GM19099 (cell line): ENCODE measurements around the gene ASCC2.

Experiments
- POLR2A ChIP-seq: IDR thresholded peaks from 3 replicates; pipeline ENCODE4 v1.6.1; 2011; ENCODE audit warnings: low read depth; ENCODE audit not compliant: insufficient read length; ENCODE audit errors: extremely low read depth

The ASCC2 gene

DNA sequence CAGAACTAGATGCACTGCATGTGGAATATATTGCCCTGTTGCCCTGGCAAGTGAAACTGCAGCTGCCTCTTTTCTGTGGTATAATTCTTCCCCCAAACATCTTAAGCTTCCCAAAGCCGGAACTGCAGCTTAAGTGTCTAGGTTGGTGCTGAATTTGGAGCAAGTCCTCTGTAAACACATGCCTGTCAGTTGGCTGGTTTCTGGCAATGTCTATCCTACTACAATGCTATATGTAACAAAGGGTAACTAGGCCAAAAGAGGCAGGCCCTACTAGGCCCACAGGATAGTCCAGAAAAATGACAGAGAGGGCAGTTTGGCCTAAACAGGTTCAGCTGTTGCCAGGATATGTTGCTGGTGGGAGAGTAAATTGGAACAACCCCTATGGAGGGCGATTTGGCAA lies 27.9 kb downstream of the ASCC2 start:
- TF ChIP-seq POLR2A, result no peak

DNA sequence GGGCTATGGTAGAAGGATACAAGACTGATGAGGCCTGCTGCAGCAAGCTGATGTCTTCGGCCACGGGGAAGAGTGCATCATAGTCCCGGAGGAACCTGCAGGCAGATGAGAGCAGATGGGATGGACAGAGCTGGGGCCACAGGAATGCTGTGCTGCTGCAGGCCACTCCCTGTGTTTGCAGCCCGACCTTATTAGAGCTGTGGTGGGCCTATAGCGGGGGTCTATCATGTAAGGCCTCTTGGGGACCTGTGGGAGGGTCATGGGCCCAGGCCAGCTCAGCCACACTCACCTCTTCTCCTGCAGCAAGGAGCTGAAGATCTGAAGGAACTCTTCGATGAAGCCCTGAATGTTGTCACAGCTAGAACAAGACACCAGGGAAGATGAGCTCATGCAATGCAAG lies 31.9 kb downstream of the ASCC2 start:
- no peak for TF ChIP-seq POLR2A

DNA sequence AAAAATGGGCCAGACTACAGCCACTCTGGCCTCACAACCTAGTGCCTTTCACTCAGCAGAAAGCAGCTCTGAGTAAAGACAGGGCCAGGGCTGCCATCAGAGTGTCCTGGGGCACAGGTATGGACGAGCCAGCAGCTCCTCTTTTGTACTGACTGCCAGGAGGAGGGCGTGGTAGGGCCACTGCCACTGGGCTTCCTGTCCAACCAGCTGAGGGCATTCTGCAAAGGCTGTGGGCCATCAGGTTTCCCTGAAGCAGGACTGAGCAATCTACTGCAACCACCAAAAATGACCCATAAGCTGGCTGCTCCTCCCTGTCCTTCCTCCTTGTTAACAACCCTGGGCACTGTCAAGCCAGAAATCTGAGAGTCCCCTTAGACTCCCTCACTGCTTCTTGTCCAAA lies 33.1 kb downstream of the ASCC2 start:
- TF ChIP-seq POLR2A, result no peak

DNA sequence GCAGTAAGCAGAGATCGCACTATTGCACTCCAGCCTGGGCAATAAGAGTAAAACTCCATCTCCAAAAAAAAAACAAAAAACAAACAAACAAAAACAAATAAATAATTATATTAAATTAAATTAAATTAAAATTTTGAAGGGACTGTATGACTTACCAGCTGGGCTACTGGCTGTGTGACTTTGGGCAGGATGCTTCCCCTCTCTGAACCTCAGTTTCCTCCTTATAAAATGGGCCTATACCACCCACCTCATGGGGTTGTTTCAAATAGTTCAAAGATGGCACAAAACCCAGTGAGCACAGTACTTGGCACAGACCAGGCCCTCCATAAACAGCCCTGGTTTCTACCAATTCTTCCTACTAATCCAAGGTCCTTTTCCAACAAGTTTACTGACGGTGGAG lies 34.9 kb downstream of the ASCC2 start:
- TF ChIP-seq POLR2A, result no peak

DNA sequence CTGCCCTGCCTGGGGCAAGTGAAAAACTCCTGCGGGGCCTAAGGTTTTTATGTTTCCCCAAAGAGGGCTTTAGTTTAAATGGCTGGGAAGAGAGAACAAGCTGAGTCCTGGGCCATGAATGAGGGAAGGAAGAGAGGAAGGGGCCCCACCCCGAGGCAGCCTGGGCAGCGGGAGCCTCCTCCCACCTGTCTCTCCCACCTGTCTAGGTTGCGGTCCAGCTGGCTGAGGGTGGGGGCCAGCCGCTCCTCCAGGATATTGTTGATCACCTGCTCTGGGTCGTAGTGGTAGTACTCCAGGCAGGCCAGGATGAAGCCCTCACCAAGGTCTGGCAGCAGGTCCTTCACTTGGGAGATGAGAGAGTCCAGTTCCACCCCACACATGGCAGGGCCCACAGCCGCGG lies 36.3 kb downstream of the ASCC2 start:
- no peak for TF ChIP-seq POLR2A

DNA sequence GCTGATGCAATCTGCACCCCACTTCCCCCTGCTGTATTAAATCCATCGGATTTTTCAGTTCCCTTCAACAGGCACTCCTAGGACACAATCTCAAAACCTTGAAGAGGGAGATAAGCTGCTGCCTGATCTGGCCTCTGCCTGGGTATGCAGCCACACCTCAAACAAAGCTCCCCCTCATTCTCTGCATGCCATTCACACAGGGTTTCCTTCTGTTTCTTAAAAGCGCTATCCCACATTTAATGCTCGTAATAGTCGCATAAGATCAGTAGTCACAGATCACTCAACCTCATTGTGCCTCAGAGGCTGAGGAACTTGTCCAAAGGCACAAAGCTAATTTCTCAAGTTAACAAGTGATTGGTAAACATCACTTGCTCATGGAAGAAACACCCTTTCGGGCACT lies 36.9 kb downstream of the ASCC2 start:
- no peak for TF ChIP-seq POLR2A

DNA sequence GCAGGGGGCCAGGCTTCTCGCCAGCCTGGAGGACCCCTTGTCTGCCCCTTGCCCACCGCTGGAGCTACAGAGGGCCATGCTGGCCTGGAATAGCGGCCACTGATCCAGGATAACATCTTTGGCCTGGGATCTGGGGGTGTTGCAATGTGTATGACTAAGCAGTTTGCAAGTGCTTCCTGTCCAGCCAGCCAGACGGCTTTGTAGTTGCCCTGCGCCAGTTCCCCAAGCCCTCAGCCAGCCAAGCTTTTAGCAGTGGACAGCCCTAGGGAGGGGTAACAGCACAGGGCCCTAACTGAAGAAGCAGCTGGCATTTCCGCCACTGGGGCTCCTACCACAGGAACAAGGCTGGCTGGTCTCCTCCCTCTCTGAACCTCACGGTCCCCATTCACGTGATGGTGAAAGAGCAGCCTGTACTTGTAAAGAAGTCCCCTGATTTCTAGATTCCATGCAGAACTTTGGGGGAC lies 38.8 kb downstream of the ASCC2 start:
- TF ChIP-seq POLR2A, result no peak

DNA sequence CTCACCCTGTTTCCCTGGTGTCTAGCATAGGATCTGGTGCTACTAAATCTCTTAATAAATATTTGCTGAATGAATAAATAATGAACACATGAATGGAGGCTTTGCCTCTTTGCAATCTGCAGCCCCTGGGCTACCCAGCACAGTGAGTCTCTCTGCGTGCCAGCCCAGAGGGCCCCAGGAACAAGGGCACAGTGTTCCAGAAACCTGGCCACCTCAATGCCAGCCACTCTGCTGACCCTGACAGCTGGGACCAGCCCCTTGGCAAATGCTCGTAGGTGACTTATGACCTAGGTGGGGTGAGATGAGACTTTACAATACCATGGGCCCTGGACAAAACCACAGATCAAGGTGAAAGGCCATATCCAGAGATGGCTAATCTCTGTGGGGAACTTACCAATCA lies 39.3 kb downstream of the ASCC2 start:
- TF ChIP-seq POLR2A, result no peak

DNA sequence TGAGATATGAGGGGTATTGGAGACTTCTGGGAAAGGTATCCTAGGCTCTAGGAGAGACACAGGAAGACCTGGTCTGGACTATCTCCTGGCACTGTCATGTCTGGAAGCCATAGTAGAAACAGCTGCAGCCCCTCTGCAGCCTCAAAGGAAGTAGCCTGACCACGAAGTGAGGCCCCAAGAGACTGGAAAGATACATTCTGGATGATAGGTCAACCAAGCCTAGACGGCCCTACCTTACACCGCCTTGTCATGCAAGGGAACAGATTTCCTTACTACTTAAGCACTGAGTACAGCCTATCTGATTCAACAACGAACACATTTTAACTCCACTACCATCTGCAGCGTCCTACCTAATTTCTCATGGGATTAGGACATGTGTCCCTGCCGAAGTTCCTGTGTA lies 39.8 kb downstream of the ASCC2 start:
- no peak for TF ChIP-seq POLR2A

DNA sequence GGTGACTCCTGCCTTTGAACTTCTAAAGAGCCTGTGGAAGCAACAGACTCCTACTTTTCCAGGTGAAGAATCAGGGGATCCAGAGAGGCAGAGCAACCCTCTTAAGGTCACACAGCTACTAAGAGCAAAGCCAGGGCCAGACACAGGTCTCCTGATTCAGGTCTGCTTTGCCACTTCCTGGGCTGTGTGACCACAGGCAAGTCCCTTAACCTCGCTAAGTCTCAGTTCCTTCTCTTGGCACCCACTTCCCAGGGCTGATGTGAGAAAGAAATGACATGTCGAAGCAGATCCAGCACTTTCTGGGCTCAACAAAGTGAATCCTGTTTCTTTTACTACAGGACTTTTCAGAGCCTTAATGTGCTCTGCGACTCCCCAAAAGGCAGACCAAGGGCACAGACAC lies 40.7 kb downstream of the ASCC2 start:
- TF ChIP-seq POLR2A, result no peak

DNA sequence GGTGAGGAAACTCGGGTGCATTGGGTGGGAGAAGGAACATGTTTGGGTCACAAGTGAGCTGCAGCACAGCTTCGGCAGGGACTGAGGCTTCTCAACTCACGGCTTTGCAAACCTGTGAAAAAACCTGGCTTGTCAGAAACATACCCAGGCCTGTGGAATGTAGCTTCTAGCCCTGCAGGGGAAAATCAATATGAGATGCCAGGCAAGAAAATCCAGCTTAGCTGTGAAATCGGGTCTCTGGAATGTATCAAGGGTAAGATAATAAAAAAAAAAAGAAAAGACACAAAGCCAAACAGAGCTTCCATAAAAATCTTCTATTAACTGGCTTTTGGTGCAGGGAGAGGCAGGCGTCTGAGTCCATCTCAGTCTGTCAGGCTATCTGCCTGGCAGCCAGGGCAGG lies 42.4 kb downstream of the ASCC2 start:
- TF ChIP-seq POLR2A, result no peak

DNA sequence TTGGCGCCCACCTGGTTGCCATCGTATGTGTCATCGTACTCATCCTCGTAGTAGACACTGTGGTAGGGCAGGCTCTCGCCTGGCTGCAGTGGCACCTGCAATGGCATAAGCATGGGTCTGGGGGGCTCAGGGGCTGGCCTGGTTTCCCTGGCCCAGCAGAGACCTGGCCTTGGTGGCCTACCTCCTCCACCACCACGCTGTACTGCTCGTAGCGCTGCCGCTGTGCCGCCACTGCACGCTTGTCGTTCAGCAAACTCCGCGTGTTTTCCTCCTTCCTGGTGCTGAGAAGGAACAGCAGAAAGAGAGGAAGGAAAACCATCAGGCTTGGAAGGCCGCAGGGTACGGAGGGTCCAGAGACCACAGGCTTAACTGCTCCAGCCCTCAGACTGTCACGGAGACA lies 44.7 kb downstream of the ASCC2 start:
- no peak for TF ChIP-seq POLR2A

DNA sequence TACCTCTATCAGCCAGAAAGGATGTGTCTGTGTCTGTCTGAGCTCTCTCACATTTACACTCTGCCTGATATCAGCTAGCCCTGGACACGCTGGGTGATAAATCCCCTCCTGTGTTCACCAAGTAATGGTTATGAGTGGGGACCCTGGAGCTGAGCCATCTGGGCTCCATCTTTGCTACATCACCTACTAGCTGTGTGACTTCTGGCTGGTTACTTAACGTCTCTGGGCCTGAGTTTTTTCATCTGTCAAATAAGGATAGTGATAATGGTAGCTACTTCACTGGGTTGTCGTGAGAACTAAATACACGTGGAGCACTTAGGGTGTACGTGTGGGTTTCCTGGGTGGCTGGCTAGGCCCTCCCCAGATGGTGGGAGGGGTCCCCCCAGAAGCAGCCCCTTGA lies 48.0 kb downstream of the ASCC2 start:
- TF ChIP-seq POLR2A, result no peak

DNA sequence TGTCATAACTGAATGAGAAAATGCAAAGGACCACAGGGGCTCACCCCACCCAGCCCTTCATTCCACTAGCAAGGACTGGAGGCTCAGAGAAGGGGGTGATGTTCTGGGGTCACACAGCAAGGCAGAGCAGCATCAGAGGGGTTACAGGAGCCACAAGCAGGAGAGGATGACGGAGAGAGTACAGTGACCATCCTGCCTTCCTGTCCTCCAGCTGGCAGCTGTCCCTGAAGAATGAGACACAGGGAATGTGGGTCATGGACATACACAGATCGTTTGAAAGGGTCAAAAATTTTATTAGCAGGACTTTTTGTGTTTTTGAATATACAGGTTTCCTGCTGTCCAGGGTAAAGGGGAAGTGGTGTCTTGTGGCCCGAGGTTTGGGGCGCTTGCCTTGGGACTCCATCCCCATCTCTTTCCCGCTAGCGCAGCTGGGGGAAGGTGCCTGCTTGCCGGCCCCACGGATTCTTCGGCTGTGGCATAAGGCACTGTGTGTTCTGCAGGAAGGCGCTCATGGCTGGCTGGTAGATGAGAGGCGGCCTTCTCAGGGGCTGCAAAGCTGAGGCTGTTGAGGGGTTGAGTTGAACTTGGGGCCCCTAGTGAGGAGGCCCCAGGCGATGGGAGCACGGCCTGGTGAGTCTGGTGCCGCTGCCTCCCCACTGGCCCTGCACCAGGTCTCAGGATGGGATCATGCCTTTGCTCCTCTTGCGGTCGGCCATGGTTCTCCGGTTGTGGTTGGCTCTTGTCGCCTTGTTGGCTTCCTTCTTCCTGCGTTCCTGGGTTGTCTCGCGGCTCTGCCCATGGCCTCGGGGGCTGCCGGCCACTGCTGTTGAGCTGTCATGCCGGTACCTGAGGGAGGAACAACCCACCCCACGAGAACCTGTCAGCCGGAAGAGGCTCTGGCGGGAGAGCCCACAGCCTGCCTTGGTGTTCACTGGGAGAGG lies 49.5 kb downstream of the ASCC2 start:
- no peak for TF ChIP-seq POLR2A

DNA sequence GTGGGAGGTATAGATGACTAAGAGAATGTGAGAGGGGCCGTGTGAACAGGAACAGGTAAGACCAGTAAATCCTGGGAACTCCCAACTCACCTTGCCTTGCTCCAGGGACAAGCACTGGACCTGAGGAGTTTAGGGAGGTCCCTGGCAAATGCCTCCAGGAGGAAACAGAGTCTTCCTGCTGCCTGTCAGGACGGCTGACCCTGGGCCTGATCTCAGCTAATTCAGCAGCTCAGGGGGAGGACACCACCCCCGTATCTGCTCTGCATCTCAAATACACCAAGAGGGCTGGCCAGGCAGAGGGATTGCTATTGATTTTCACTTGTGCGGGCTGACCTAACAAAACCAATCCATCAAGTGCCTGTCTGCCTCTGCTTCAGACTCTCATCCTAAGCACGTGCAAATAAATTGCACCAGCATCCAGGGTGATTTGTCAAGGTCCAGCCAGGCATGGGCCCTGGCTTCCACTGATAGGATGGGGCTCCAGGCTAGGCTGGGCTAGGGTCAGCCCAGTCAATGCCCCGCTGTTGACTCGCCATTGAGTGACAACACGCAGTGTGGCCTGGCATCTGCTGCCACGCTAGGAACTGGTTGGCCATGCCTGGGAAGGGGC lies 50.6 kb downstream of the ASCC2 start:
- no peak for TF ChIP-seq POLR2A

DNA sequence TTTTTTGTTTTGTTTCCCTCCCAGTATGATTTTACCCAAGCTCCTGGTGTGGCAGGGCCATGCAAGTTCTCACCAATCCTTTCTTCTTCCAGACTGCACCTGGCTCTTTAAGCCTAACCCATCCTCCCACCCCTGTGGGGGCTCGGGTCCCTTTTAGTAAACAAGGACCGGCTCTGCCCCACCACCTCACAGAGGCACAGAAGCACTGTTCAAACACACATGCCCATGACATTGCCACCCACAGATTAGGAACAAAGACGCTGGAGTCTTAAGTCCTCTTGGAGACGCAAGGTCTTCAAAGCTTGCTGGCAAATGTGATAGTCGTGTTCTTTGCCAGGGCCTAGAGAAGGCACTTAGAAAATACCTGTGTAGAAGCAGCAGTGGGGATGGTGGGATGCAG lies 52.0 kb downstream of the ASCC2 start:
- no peak for TF ChIP-seq POLR2A

DNA sequence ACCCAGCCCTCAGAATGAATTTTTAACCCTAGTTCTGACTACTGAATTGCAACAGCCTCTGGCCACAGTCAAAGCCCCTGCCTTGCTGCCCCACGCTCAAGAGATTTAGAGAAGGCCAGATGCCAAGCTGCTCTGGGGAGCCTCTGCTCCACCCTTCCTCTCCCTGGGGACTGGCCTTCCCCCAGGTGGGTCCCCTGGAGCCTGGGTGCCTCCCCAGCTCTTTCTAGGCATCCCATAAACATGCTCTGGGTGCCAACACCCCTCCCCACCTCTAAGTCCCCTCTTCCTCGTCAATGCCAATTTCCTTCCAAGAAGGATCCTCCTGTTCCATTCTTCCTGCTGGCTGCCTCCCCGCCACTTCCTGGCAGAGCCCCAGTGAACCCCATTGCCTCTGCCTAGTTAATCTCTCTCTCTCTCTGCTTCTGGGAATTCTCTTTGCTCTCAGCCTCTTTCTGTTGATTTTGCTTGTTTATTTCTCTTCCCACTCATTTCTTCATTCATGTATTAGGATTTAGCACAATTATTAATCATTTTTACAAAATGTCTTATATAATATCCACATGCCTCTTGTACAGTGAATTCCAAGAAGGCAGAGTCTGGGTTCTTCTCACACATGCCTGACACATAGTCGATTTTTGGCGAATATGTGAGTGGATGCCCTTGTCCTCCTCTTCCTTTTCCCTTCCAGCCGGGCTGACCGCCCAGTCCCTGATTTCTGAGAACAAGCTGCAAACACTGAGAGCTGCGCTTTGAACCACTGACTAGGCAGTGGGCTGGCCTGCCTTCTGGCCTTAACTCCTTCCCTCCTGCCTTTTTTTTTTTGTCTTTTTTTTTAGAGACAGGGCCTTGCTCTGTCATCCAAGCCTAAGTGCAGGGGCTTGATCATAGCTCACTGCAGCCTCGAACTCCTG lies 53.4 kb downstream of the ASCC2 start:
- no peak for TF ChIP-seq POLR2A
